VCaP (cell line): ENCODE data around the gene R3HDM2.
"Not testable (repeated sequence)": the region's sequence is repeated elsewhere in the genome, so short reads cannot be mapped to it uniquely, and the experiment has no call there.

Source experiments
- H3K27ac ChIP-seq: fragments of 450-650 bp; 2 replicates; pipeline ENCODE4 v1.5.1; 2017
- TF ChIP-seq, protein P1 (sequence below): fragments of 450-650 bp; conservative IDR thresholded peaks from 2 replicates; pipeline ENCODE4 v1.5.1; 2017; ENCODE audit warnings: mild to moderate bottlenecking, moderate library complexity

Gene R3HDM2

DNA sequence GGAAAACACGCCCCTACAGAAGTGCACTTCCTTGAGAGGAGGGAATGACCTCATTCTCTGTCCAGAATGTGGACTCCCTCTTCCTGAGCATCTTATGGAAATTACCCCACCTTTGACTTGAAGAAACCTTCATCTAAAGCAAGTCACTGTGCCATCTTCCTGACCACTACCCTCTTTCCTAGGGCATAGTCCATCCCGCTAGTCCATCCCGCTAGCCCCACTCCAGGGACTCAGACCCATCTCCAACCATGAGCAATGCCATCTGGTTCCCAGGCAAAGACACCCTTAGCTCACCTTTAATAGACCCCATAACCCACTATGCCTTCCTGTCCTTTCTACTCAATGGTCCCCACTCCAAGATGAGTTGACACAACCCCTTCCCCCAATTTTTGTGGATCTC lies 19.2 kb upstream of the R3HDM2 start:
- TF ChIP-seq, protein P1, sequence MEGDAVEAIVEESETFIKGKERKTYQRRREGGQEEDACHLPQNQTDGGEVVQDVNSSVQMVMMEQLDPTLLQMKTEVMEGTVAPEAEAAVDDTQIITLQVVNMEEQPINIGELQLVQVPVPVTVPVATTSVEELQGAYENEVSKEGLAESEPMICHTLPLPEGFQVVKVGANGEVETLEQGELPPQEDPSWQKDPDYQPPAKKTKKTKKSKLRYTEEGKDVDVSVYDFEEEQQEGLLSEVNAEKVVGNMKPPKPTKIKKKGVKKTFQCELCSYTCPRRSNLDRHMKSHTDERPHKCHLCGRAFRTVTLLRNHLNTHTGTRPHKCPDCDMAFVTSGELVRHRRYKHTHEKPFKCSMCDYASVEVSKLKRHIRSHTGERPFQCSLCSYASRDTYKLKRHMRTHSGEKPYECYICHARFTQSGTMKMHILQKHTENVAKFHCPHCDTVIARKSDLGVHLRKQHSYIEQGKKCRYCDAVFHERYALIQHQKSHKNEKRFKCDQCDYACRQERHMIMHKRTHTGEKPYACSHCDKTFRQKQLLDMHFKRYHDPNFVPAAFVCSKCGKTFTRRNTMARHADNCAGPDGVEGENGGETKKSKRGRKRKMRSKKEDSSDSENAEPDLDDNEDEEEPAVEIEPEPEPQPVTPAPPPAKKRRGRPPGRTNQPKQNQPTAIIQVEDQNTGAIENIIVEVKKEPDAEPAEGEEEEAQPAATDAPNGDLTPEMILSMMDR, result no peak
- H3K27ac ChIP-seq, result no peak overlapping the region

GRCh38 chr12:57449375-57449774 lies 18.5 kb upstream of the R3HDM2 start:
- TF ChIP-seq, protein P1, result no peak

GRCh38 chr12:57448669-57449068 lies 17.8 kb upstream of the R3HDM2 start:
- TF ChIP-seq, protein P1, result no peak
- no peak overlapping the region for H3K27ac ChIP-seq

More at GRCh38 chr12:57449375-57449774, 18.5 kb upstream of the R3HDM2 start:
- no peak overlapping the region for H3K27ac ChIP-seq

GRCh38 chr12:57446292-57446960 lies 15.6 kb upstream of the R3HDM2 start:
- TF ChIP-seq, protein P1, result no peak
- no peak overlapping the region for H3K27ac ChIP-seq

- TF ChIP-seq, protein P1, result no peak
- H3K27ac ChIP-seq, result no peak overlapping the region
Measured at GRCh38 chr12:57444744-57445143, 13.9 kb upstream of the R3HDM2 start.

- not testable (repeated sequence) for H3K27ac ChIP-seq
Measured at GRCh38 chr12:57444337-57444736, 13.5 kb upstream of the R3HDM2 start.

- TF ChIP-seq, protein P1, result no peak
- no peak overlapping the region for H3K27ac ChIP-seq
Measured at GRCh38 chr12:57441846-57442427, 11.1 kb upstream of the R3HDM2 start.

- not testable (repeated sequence) for H3K27ac ChIP-seq
Measured at GRCh38 chr12:57441393-57441792, 10.6 kb upstream of the R3HDM2 start.
